GM12864 (cell line): ENCODE data around the gene CITED2.
A peak's percentile ranks its signal among the peaks of the same experiment; 100 is the strongest.

Source experiments
- DNase-seq: peaks from one replicate; pipeline ENCODE4 v3.0.0-alpha.2; 2011; ENCODE audit warnings: low read depth
- H3K4me3 ChIP-seq: 2 replicates; pipeline ENCODE4 v1.5.1; 2011; ENCODE audit warnings: mild to moderate bottlenecking, low read depth, low read length, control low read depth
- CTCF ChIP-seq: IDR thresholded peaks from 2 replicates; pipeline ENCODE4 v1.5.1; 2011; ENCODE audit warnings: low read depth, mild to moderate bottlenecking, moderate library complexity, low read length, control low read depth, inconsistent platforms; ENCODE audit errors: missing control alignments

CITED2 gene

GRCh38 chr6:139330306-139330705 is 44.1 kb downstream of the CITED2 start:
- H3K4me3 ChIP-seq = no peak overlapping the region
- no peak for DNase-seq
- no peak for TF ChIP-seq CTCF

GRCh38 chr6:139329224-139329623 is 45.2 kb downstream of the CITED2 start:
- no peak for TF ChIP-seq CTCF
- no peak for DNase-seq

GRCh38 chr6:139327038-139327437 is 47.4 kb downstream of the CITED2 start:
- no peak overlapping the region for H3K4me3 ChIP-seq
- DNase-seq = peak; percentile 51
- no peak for TF ChIP-seq CTCF

More at GRCh38 chr6:139329224-139329623, 45.2 kb downstream of the CITED2 start:
- no peak overlapping the region for H3K4me3 ChIP-seq

- DNase-seq = no peak
- TF ChIP-seq CTCF = no peak
- no peak overlapping the region for H3K4me3 ChIP-seq
Observed at GRCh38 chr6:139325686-139326085, 48.8 kb downstream of the CITED2 start.

GRCh38 chr6:139325125-139325524 is 49.3 kb downstream of the CITED2 start:
- peak; percentile 37 for DNase-seq
- H3K4me3 ChIP-seq = no peak overlapping the region

GRCh38 chr6:139324301-139324555 is 50.2 kb downstream of the CITED2 start:
- no peak overlapping the region; the same call in 1 of the 2 replicates for H3K4me3 ChIP-seq
- no peak for TF ChIP-seq CTCF
- no peak for DNase-seq

More at GRCh38 chr6:139325125-139325524, 49.3 kb downstream of the CITED2 start:
- no peak for TF ChIP-seq CTCF

GRCh38 chr6:139323511-139324300 is 50.7 kb downstream of the CITED2 start:
- peak overlapping the region; percentile 15; the same call in 1 of the 2 replicates for H3K4me3 ChIP-seq
- peak; percentile 55 for DNase-seq
- no peak for TF ChIP-seq CTCF
